Measurements from ENCODE around the gene DNAJC6. TPM values are rescaled to one million over a fixed set of nuclear protein-coding genes. Genes with fewer than 3 reads are reported as not detected.

DNAJC6 gene
- total RNA-seq, 3 donors from 2014 or later (not counting 1 experiment from before 2014, with no cell fraction given), result 0.77 to 1.2 (median 0.89) TPM

DNA sequence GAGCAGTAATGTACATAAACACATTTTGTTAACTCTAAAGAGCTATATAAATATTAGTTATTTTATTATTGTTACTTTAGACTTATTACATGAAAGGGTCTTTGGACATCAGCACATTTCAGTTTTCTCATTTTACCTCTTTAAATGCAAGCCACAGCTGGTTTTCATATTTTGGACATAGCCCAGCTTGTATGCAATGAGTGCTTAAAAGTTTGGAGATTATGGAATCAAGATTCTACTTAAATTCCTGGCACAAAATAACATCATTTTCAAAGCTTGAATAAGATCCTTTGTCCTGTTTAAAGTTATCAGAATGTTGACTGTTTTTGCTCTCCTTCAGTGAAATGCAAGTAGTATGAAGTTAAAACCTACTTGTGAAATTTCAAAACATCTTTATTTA lies 95.6 kb downstream of the DNAJC6 start:
- H3K27me3 ChIP-seq (ENCODE audit: control insufficient read depth, insufficient read depth, low read length), result no peaks in the 10 kb centered on the region
- H3K36me3 ChIP-seq (ENCODE audit: control insufficient read depth, insufficient read depth, low read length), result no peaks in the 10 kb centered on the region
- H3K27ac Mint-ChIP-seq, result no peak overlapping the region
- ATAC-seq (no peak), DNase-seq (no peak)
- H3K36me3 Mint-ChIP-seq, result no peaks in the 10 kb centered on the region
- no peaks in the 10 kb centered on the region for H3K9me3 ChIP-seq (ENCODE audit: control insufficient read depth, insufficient read depth, low read length)
- H3K4me1 Mint-ChIP-seq, result no peaks in the 10 kb centered on the region
- no peak overlapping the region for H3K4me3 Mint-ChIP-seq
- H3K27ac ChIP-seq (ENCODE audit: low read length), result no peak overlapping the region
- peaks cover 27 to 33% of the 10 kb centered on the region in 2 donors for H3K27me3 Mint-ChIP-seq (ENCODE audit: low read depth in 2 of 2)
- intact Hi-C loops (cut with micrococcal nuclease), result no loop called here
- TF ChIP-seq, protein P1, sequence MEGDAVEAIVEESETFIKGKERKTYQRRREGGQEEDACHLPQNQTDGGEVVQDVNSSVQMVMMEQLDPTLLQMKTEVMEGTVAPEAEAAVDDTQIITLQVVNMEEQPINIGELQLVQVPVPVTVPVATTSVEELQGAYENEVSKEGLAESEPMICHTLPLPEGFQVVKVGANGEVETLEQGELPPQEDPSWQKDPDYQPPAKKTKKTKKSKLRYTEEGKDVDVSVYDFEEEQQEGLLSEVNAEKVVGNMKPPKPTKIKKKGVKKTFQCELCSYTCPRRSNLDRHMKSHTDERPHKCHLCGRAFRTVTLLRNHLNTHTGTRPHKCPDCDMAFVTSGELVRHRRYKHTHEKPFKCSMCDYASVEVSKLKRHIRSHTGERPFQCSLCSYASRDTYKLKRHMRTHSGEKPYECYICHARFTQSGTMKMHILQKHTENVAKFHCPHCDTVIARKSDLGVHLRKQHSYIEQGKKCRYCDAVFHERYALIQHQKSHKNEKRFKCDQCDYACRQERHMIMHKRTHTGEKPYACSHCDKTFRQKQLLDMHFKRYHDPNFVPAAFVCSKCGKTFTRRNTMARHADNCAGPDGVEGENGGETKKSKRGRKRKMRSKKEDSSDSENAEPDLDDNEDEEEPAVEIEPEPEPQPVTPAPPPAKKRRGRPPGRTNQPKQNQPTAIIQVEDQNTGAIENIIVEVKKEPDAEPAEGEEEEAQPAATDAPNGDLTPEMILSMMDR (IDR thresholded peaks at IDR 0.05), result no peak
- no peak overlapping the region for H3K4me3 ChIP-seq (ENCODE audit: low read length)
- no peaks in the 10 kb centered on the region for H3K4me1 ChIP-seq (ENCODE audit: control insufficient read depth, insufficient read depth, low read length)
- no peaks in the 10 kb centered on the region for H3K9me3 Mint-ChIP-seq

DNA sequence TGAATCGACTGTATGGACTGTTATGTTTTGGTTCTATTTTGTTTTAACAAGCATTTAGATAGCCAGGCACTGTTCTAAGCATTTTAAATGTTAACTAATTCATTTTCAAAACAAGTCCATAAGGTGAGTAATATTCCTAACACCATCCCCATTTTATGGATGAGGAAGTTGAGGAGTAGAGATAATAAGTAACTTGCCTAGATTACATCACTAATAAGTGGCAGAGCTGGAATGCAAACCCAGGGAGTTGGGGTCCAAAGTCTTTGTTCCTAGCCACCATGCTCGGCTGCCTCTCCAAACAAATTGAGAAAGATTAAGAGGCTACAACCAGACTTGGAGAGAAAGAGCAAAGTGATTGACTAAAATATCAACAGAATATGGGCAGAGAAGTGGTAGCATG lies 98.5 kb downstream of the DNAJC6 start:
- no peak overlapping the region for H3K27ac Mint-ChIP-seq
- H3K4me3 Mint-ChIP-seq, result no peak overlapping the region
- Histone ChIP-seq H3K36me3 (ENCODE audit: control insufficient read depth, insufficient read depth, low read length) (no peaks in the 10 kb centered on the region), H3K27me3 (ENCODE audit: control insufficient read depth, insufficient read depth, low read length) (no peaks in the 10 kb centered on the region), H3K4me3 (ENCODE audit: low read length) (no peak overlapping the region), H3K27ac (ENCODE audit: low read length) (no peak overlapping the region), H3K9me3 (ENCODE audit: control insufficient read depth, insufficient read depth, low read length) (no peaks in the 10 kb centered on the region), H3K4me1 (ENCODE audit: control insufficient read depth, insufficient read depth, low read length) (no peaks in the 10 kb centered on the region)
- ATAC-seq, result no peak
- DNase-seq, result no peak
- peaks cover 37 to 59% of the 10 kb centered on the region in 2 donors for H3K27me3 Mint-ChIP-seq (ENCODE audit: low read depth in 2 of 2)
- WGBS (ENCODE audit: insufficient coverage), result 93% methylated on average over 1 of the region's 2 CpGs
- intact Hi-C loops (cut with micrococcal nuclease), result no loop called here
- no peaks in the 10 kb centered on the region for H3K36me3 Mint-ChIP-seq
- TF ChIP-seq, protein P1 (IDR thresholded peaks at IDR 0.05), result no peak
- H3K4me1 Mint-ChIP-seq, result no peaks in the 10 kb centered on the region
- no peaks in the 10 kb centered on the region for H3K9me3 Mint-ChIP-seq

DNA sequence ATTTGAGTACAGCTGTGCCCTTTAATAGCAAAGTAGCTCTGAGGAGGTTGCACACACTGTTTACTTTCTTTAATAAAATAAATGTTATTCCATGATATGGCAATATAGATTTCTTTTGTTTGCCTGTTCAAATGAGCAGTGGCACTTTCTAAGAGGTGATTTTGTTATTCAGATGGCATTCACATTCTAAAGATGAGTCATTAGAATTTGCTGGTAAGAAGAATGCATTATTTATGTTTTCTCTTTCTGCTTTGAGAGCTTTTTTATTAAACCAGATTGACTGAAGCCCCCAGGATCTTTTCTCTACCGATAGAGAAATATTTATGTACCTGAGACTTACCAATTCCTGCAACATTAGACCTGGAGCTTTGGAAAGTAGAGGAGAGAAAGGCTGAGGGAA lies 100.0 kb downstream of the DNAJC6 start:
- no peak overlapping the region for H3K4me3 ChIP-seq (ENCODE audit: low read length)
- ATAC-seq, result no peak
- no peak for DNase-seq
- Mint-ChIP-seq H3K27me3 (ENCODE audit: low read depth in 2 of 2) (peaks cover 39 to 66% of the 10 kb centered on the region in 2 donors), H3K4me3 (no peak overlapping the region), H3K4me1 (no peaks in the 10 kb centered on the region), H3K27ac (no peak overlapping the region), H3K36me3 (no peaks in the 10 kb centered on the region), H3K9me3 (no peaks in the 10 kb centered on the region)
- H3K27me3 ChIP-seq (ENCODE audit: control insufficient read depth, insufficient read depth, low read length), result no peaks in the 10 kb centered on the region
- TF ChIP-seq, protein P1 (IDR thresholded peaks at IDR 0.05), result no peak
- intact Hi-C loops (cut with micrococcal nuclease), result no loop called here
- no peaks in the 10 kb centered on the region for H3K4me1 ChIP-seq (ENCODE audit: control insufficient read depth, insufficient read depth, low read length)
- H3K36me3 ChIP-seq (ENCODE audit: control insufficient read depth, insufficient read depth, low read length), result no peaks in the 10 kb centered on the region
- WGBS (ENCODE audit: insufficient coverage), result no CpG with 5 or more reads among the region's 1 CpG
- no peak overlapping the region for H3K27ac ChIP-seq (ENCODE audit: low read length)
- H3K9me3 ChIP-seq (ENCODE audit: control insufficient read depth, insufficient read depth, low read length), result no peaks in the 10 kb centered on the region

DNA sequence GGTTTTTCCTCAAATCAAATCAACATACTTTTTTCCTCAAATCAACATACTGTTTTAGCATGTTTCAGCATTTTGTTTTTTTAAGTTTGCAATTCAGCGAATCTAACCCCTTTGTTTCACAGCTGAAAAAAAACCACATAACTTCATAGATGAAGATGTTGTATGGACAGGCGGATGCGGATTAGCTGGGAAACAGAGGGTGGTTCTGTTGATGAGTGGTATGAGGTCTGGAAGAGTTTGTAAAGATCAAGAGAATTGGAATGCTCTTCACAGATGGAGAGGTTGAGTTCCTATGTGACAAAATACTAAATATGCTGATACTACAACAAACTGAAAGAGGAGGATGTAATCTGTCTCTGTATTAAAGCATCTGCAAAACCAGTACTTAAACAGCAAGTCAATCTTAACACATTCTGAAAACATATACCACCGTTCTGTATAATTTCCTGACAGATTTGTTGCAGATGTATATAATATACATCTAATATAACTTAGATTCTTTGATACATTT lies 100.5 kb downstream of the DNAJC6 start:
- intact Hi-C loops (cut with micrococcal nuclease), result no loop called here
- Histone ChIP-seq H3K27ac (ENCODE audit: low read length) (no peak overlapping the region), H3K4me3 (ENCODE audit: low read length) (no peak overlapping the region), H3K27me3 (ENCODE audit: control insufficient read depth, insufficient read depth, low read length) (no peaks in the 10 kb centered on the region), H3K9me3 (ENCODE audit: control insufficient read depth, insufficient read depth, low read length) (no peaks in the 10 kb centered on the region), H3K36me3 (ENCODE audit: control insufficient read depth, insufficient read depth, low read length) (no peaks in the 10 kb centered on the region), H3K4me1 (ENCODE audit: control insufficient read depth, insufficient read depth, low read length) (no peaks in the 10 kb centered on the region)
- H3K4me1 Mint-ChIP-seq, result no peaks in the 10 kb centered on the region
- no peaks in the 10 kb centered on the region for H3K36me3 Mint-ChIP-seq
- no peak overlapping the region for H3K27ac Mint-ChIP-seq
- no peak for ATAC-seq
- WGBS (ENCODE audit: insufficient coverage), result 100% methylated on average over 2 of the region's 4 CpGs
- H3K27me3 Mint-ChIP-seq (ENCODE audit: low read depth in 2 of 2), result peaks cover 37 to 66% of the 10 kb centered on the region in 2 donors
- TF ChIP-seq, protein P1 (IDR thresholded peaks at IDR 0.05), result no peak
- no peak for DNase-seq
- no peak overlapping the region for H3K4me3 Mint-ChIP-seq
- H3K9me3 Mint-ChIP-seq, result no peaks in the 10 kb centered on the region

Measured in natural killer cell (primary cell).